H1 (cell line): ENCODE data around the gene PPP2R2B.

ENCODE experiments used
- MAFK ChIP-seq: IDR thresholded peaks from 2 replicates; pipeline ENCODE4 v1.6.1; 2012; ENCODE audit warnings: low read depth, mild to moderate bottlenecking, improper control_type of control experiment, low read length
- POLR2AphosphoS5 ChIP-seq: IDR thresholded peaks from 2 replicates; pipeline ENCODE4 v1.6.1; 2011; ENCODE audit warnings: low read depth, low read length
- RBBP5 ChIP-seq: IDR thresholded peaks from 2 replicates; pipeline ENCODE4 v1.7.1; 2012; ENCODE audit warnings: low read depth, mild to moderate bottlenecking, inconsistent platforms, low read length, moderate library complexity, borderline replicate concordance
- TAF1 ChIP-seq: IDR thresholded peaks from 2 replicates; pipeline ENCODE4 v1.6.1; 2011; ENCODE audit warnings: mild to moderate bottlenecking, low read depth, low read length
- TF ChIP-seq, protein P1 (sequence below), 3 experiments: IDR thresholded peaks; 1 replicate in 2 of 3; 2 replicates in 1 of 3; pipeline versions ENCODE4 v1.5.1 to v1.6.1; 2011; ENCODE audit warnings: low read length in 3 of 3, mild to moderate bottlenecking in 3 of 3, inconsistent platforms in 2 of 3, low read depth in 1 of 3, moderate library complexity in 1 of 3; ENCODE audit not compliant: insufficient read depth in 1 of 3; ENCODE audit errors: control extremely low read depth in 1 of 3

GRCh38 chr5:146884066-146884626, 5.6 kb upstream of the PPP2R2B start:
- TF ChIP-seq, protein P1, sequence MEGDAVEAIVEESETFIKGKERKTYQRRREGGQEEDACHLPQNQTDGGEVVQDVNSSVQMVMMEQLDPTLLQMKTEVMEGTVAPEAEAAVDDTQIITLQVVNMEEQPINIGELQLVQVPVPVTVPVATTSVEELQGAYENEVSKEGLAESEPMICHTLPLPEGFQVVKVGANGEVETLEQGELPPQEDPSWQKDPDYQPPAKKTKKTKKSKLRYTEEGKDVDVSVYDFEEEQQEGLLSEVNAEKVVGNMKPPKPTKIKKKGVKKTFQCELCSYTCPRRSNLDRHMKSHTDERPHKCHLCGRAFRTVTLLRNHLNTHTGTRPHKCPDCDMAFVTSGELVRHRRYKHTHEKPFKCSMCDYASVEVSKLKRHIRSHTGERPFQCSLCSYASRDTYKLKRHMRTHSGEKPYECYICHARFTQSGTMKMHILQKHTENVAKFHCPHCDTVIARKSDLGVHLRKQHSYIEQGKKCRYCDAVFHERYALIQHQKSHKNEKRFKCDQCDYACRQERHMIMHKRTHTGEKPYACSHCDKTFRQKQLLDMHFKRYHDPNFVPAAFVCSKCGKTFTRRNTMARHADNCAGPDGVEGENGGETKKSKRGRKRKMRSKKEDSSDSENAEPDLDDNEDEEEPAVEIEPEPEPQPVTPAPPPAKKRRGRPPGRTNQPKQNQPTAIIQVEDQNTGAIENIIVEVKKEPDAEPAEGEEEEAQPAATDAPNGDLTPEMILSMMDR (IDR thresholded peaks at IDR 0.05; ENCODE audit: control extremely low read depth in 1 of 3, insufficient read depth in 1 of 3, low read depth in 1 of 3, low read length in 3 of 3): no peak
- TF ChIP-seq MAFK (no peak), TAF1 (no peak), RBBP5 (no peak), POLR2AphosphoS5 (no peak)
